Muscle layer of duodenum (tissue), 2 donors: ENCODE measurements around the gene KIRREL1.

Experiments
- H3K27ac ChIP-seq: one replicate; pipeline ENCODE4 v1.7.0; 2013; ENCODE audit warnings: mild to moderate bottlenecking, low read length
- H3K27me3 ChIP-seq: one replicate; pipeline ENCODE4 v1.7.0; 2013; ENCODE audit warnings: low read depth, mild to moderate bottlenecking, control low read depth, low read length
- H3K36me3 ChIP-seq, 2 donors: one replicate each; pipeline ENCODE4 v1.7.0; 2013; ENCODE audit warnings: low read length in 2 of 2, control low read depth in 1 of 2, mild to moderate bottlenecking in 1 of 2; ENCODE audit not compliant: insufficient read depth in 2 of 2, control insufficient read depth in 1 of 2
- H3K4me1 ChIP-seq, 2 donors: one replicate each; pipeline ENCODE4 v1.7.0; 2013; ENCODE audit warnings: low read length in 2 of 2, mild to moderate bottlenecking in 2 of 2, control low read depth in 1 of 2, moderate library complexity in 1 of 2; ENCODE audit not compliant: insufficient read depth in 2 of 2, control insufficient read depth in 1 of 2
- H3K4me3 ChIP-seq, 2 donors: one replicate each; pipeline ENCODE4 v1.7.0; 2013; ENCODE audit warnings: low read length in 2 of 2, low read depth in 1 of 2, mild to moderate bottlenecking in 1 of 2
- H3K9me3 ChIP-seq, 2 donors: one replicate each; pipeline ENCODE4 v1.7.0; 2013; ENCODE audit warnings: low read length in 2 of 2, control low read depth in 1 of 2, mild to moderate bottlenecking in 1 of 2; ENCODE audit not compliant: control insufficient read depth in 1 of 2
- donor health status: healthy.

Gene KIRREL1

GRCh38 chr1:158078569-158079080 lies 85.2 kb downstream of the KIRREL1 start:
- Histone ChIP-seq H3K4me1 (peaks cover 5 to 11% of the 10 kb centered on the region in 2 donors), H3K27me3 (no peaks in the 10 kb centered on the region), H3K9me3 (no peaks in the 10 kb centered on the region), H3K27ac (no peak overlapping the region), H3K36me3 (peaks cover 11 to 19% of the 10 kb centered on the region in 2 donors), H3K4me3 (no peak overlapping the region)

GRCh38 chr1:158080066-158080465 lies 86.6 kb downstream of the KIRREL1 start:
- Histone ChIP-seq H3K4me1 (peaks cover 4 to 11% of the 10 kb centered on the region in 2 donors), H3K27ac (no peak overlapping the region), H3K36me3 (peaks cover 13 to 29% of the 10 kb centered on the region in 2 donors), H3K9me3 (no peaks in the 10 kb centered on the region), H3K4me3 (no peak overlapping the region), H3K27me3 (no peaks in the 10 kb centered on the region)

- no peaks in the 10 kb centered on the region for H3K4me1 ChIP-seq
- no peaks in the 10 kb centered on the region for H3K27me3 ChIP-seq
- no peak overlapping the region for H3K4me3 ChIP-seq
- H3K36me3 ChIP-seq: peaks cover 19 to 57% of the 10 kb centered on the region in 2 donors
- no peaks in the 10 kb centered on the region for H3K9me3 ChIP-seq
- no peak overlapping the region for H3K27ac ChIP-seq
Measured at GRCh38 chr1:158084336-158084735, 90.9 kb downstream of the KIRREL1 start.

DNA sequence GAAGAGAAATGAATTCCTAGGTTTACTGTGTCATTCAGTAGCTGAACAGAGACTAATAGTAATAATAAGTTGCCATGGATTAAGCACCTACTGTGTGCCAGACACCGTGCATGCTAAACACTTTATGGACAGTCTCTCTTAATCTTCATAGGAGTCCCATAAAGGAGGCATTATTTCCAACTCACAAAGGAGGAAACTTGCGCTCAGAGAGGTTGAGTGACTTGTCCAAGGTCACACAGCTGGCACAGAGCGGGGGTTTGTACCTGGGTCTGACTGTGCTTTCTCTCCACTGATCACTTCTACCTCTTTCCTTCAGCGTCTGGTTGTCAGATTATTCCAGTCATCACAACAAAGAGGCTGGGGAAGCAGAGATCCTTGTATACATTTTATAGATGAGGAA lies 91.3 kb downstream of the KIRREL1 start:
- Histone ChIP-seq H3K27ac (no peak overlapping the region), H3K4me3 (no peak overlapping the region), H3K4me1 (no peaks in the 10 kb centered on the region), H3K36me3 (peaks cover 18 to 61% of the 10 kb centered on the region in 2 donors), H3K27me3 (no peaks in the 10 kb centered on the region), H3K9me3 (no peaks in the 10 kb centered on the region)

GRCh38 chr1:158087320-158087927 lies 94.0 kb downstream of the KIRREL1 start:
- Histone ChIP-seq H3K4me3 (no peak overlapping the region), H3K4me1 (no peaks in the 10 kb centered on the region), H3K9me3 (no peaks in the 10 kb centered on the region), H3K36me3 (peaks cover 23 to 66% of the 10 kb centered on the region in 2 donors), H3K27me3 (no peaks in the 10 kb centered on the region), H3K27ac (no peak overlapping the region)

GRCh38 chr1:158089476-158089875 lies 96.0 kb downstream of the KIRREL1 start:
- Histone ChIP-seq H3K9me3 (no peaks in the 10 kb centered on the region), H3K27ac (no peak overlapping the region), H3K36me3 (peaks cover 36 to 80% of the 10 kb centered on the region in 2 donors), H3K4me1 (no peaks in the 10 kb centered on the region), H3K27me3 (no peaks in the 10 kb centered on the region), H3K4me3 (no peak overlapping the region)

DNA sequence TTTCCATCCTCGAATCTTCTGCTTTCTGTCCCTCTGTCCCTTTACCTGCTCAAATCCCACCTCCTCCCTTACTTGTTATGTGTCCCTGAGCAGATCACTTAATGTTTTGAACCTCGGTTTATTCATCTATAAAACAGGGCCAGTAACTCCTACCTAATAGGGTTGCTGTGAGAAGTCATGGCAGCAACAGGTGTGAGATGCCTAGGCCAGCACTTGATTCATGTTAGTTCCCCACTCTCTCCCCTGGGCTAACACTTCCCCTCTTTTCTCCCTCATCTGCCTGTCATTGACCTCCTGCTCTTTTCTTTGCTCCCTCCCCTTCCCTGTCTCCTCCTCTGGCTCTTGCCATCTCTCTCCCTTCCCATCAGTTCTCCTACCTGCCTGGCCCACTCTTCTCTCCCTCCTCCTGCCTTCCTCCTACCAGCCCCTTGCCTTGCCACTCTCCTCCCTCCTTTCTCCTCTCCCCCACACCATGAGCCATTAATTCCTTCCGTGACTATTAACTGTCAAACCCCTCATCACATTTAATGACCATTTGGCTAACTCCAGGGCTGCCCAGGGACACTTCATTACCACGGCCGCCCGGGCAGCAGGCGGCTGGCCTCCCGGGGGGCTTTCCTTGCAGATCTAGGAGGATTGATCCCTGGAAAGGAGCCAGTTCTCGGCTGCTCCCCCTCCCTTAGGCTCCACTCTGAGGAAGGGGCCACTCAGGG lies 96.6 kb downstream of the KIRREL1 start:
- Histone ChIP-seq H3K27ac (no peak overlapping the region), H3K4me1 (no peaks in the 10 kb centered on the region), H3K36me3 (peaks cover 39 to 80% of the 10 kb centered on the region in 2 donors), H3K4me3 (no peak overlapping the region), H3K9me3 (no peaks in the 10 kb centered on the region), H3K27me3 (no peaks in the 10 kb centered on the region)

GRCh38 chr1:158093376-158093775 lies 99.9 kb downstream of the KIRREL1 start:
- H3K36me3 ChIP-seq: peaks cover 35 to 59% of the 10 kb centered on the region in 2 donors
- no peaks in the 10 kb centered on the region for H3K9me3 ChIP-seq
- no peaks in the 10 kb centered on the region for H3K4me1 ChIP-seq
- no peak overlapping the region for H3K4me3 ChIP-seq
- no peaks in the 10 kb centered on the region for H3K27me3 ChIP-seq
- H3K27ac ChIP-seq: no peak overlapping the region

DNA sequence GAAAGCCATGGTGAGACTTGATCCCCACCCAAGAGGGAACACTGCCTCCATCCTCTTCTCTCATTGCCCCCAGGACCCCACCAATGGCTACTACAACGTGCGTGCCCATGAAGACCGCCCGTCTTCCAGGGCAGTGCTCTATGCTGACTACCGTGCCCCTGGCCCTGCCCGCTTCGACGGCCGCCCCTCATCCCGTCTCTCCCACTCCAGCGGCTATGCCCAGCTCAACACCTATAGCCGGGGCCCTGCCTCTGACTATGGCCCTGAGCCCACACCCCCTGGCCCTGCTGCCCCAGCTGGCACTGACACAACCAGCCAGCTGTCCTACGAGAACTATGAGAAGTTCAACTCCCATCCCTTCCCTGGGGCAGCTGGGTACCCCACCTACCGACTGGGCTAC lies 101.1 kb downstream of the KIRREL1 start:
- Histone ChIP-seq H3K27me3 (no peaks in the 10 kb centered on the region), H3K9me3 (no peaks in the 10 kb centered on the region), H3K27ac (no peak overlapping the region), H3K36me3 (peaks cover 35 to 51% of the 10 kb centered on the region in 2 donors), H3K4me3 (no peak overlapping the region), H3K4me1 (no peaks in the 10 kb centered on the region)

DNA sequence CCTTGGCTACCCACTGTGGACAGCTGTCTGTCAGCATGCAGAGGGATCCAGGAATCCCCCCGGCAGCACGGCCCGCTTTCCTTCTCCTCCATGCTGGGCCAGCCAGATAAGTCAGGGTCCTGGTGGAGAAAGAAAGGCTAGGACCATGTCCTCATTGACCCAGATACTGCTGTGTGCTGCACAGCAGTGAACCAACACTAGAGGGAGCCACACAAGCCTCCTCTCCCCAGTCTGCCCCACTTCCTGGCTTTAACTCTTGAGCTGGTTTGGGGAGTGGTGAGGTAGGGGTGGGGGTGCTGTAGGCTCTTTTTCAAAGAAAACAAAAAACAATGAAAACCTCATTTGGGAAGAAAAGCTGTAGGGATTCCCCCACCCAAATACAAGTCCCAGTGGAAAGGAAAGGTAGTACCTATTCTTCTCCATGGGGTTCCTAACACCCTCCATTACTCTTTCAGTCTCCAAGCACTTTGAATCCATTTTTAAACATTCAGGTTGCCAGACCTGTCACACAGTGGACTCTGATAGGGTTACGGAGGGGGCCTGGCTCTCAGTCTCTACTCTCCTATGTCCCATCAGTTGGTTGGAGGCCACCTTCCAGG lies 102.4 kb downstream of the KIRREL1 start:
- H3K27ac ChIP-seq: no peak overlapping the region
- H3K36me3 ChIP-seq: peaks cover 30 to 38% of the 10 kb centered on the region in 2 donors
- H3K4me1 ChIP-seq: peaks cover 0 to 4% of the 10 kb centered on the region in 2 donors
- no peak overlapping the region for H3K4me3 ChIP-seq
- no peaks in the 10 kb centered on the region for H3K27me3 ChIP-seq
- H3K9me3 ChIP-seq: no peaks in the 10 kb centered on the region

DNA sequence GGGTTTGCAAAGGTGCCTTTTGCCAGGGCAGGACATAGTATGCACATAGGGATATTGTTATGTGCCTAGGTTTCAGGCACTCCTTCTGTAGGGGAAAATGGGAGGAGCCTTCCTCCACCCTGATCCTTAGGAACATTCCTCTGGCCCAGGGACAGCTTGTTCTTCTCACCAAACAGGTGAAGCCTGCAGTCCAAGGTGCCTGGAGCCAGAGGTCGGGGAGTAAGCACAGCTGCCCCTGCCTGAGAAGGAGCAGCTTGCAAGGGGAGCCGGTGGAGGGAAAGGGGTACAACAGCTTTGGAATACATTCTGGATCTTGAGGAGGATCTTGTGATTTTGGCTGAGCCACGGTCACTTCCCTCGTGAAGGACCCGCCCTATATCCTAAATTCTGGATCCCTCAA lies 104.8 kb downstream of the KIRREL1 start:
- H3K36me3 ChIP-seq: peaks cover 14 to 20% of the 10 kb centered on the region in 2 donors

More for the DNA sequence above, 104.8 kb downstream of the KIRREL1 start:
- peaks cover 0 to 4% of the 10 kb centered on the region in 2 donors for H3K4me1 ChIP-seq
- no peaks in the 10 kb centered on the region for H3K27me3 ChIP-seq
- no peak overlapping the region for H3K27ac ChIP-seq
- no peak overlapping the region for H3K4me3 ChIP-seq
- no peaks in the 10 kb centered on the region for H3K9me3 ChIP-seq
